HUES64 (cell line): ENCODE measurements around the gene NOTO.

ENCODE experiments used
- H3K27ac ChIP-seq: 2 replicates; pipeline ENCODE4 v1.7.0; 2013; ENCODE audit warnings: low read depth, low read length, inconsistent platforms
- H3K27me3 ChIP-seq: 2 replicates; pipeline ENCODE4 v1.6.1; 2013; ENCODE audit warnings: mild to moderate bottlenecking, low read length; ENCODE audit not compliant: insufficient read depth
- H3K36me3 ChIP-seq: 2 replicates; pipeline ENCODE4 v1.6.1; 2013; ENCODE audit warnings: mild to moderate bottlenecking, low read length; ENCODE audit not compliant: insufficient read depth
- H3K4me1 ChIP-seq: 2 replicates; pipeline ENCODE4 v1.6.1; 2013; ENCODE audit warnings: mild to moderate bottlenecking, low read length, moderate library complexity; ENCODE audit not compliant: insufficient read depth
- H3K4me3 ChIP-seq: 2 replicates; pipeline ENCODE4 v1.5.1; 2013; ENCODE audit warnings: mild to moderate bottlenecking, low read length, moderate library complexity
- H3K9ac ChIP-seq: 2 replicates; pipeline ENCODE4 v1.6.1; 2013; ENCODE audit warnings: mild to moderate bottlenecking, low read depth, low read length
- H3K9me3 ChIP-seq: 2 replicates; pipeline ENCODE4 v1.6.1; 2013; ENCODE audit warnings: low read depth, low read length; ENCODE audit not compliant: insufficient read depth
- WGBS: fragments of 150-250, 120-280 bp; methylation state at CpG from one replicate; pipeline ENCODE4 v1.1.7; 2013; ENCODE audit warnings: missing lambda C conversion rate; 5-methylcytosine and 5-hydroxymethylcytosine counted together

The NOTO gene

DNA sequence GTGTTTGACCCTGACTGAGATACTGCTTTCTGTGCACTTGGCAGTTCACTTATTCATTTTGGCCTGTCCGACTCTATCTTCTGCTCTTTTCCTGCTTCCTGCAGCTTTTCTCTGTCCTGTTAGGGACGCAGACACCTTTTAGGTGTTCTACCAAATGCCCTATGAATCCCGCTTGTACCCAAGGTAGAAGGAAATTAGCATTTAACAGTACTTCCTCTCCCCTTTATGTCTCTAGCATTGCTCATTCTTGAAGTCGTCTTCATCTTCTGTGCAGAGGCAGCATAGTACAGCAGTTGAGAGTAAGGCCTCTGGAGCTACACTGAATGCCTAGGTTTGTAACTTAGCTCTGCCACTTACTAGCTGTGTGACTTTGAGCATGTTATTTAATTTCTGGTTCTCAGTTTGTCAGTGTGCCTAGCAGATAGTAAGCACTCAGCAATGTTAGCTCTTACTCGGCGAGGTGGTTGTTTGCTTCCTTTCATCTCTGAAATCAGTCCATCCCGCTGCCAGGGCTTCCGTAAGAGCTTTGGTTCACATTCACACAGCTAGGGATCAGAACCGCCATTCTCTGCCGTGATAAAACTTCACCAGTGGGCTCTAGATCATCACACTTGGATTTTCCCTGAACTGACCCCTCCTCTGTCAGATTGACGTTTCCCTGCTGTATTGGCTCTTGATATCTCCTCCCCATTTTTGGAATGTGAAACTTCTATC is 33.1 kb downstream of the NOTO start:
- no peak overlapping the region for H3K27ac ChIP-seq
- no peaks in the 10 kb centered on the region for H3K9me3 ChIP-seq
- 67% methylated on average over 11 of the region's 11 CpGs for WGBS
- peaks cover 23% of the 10 kb centered on the region for H3K4me1 ChIP-seq
- peak overlapping the region; percentile 98 for H3K9ac ChIP-seq
- no peaks in the 10 kb centered on the region for H3K27me3 ChIP-seq
- peaks cover 33% of the 10 kb centered on the region for H3K36me3 ChIP-seq
- peak overlapping the region; percentile 98 for H3K4me3 ChIP-seq

- Histone ChIP-seq H3K27me3 (no peaks in the 10 kb centered on the region), H3K27ac (no peak overlapping the region; the same call in 1 of the 2 replicates), H3K36me3 (peaks cover 48% of the 10 kb centered on the region), H3K9me3 (no peaks in the 10 kb centered on the region), H3K4me3 (peak overlapping the region; percentile 8; the same call in 1 of the 2 replicates), H3K4me1 (peaks cover 23% of the 10 kb centered on the region), H3K9ac (no peak overlapping the region)
- WGBS: 82% methylated on average over 1 of the region's 1 CpG
Measured at GRCh38 chr2:73237168-73237567, 34.8 kb downstream of the NOTO start.

DNA sequence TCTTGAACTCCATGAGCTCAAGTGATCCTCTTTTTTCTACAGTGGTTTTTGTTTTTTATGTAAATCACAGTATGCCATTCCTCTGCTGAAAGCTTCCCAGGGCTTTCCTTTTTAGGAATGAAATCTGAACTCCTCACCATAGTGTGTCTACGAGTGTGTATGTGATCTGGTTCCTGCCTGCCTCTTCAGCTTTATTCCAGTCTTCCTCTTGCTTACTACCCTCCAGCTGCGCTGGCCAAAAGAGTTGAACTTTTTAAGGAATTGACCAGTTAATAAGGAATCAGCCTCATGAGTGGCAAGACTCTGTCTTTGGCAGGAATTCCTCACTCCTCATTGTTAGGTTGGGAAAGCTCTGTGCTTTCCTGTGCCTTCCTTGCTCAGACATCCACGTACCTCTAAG is 35.8 kb downstream of the NOTO start:
- Histone ChIP-seq H3K27ac (peak overlapping the region; percentile 81), H3K9ac (peak overlapping the region; percentile 62), H3K27me3 (no peaks in the 10 kb centered on the region), H3K4me1 (peaks cover 23% of the 10 kb centered on the region), H3K36me3 (peaks cover 56% of the 10 kb centered on the region), H3K9me3 (no peaks in the 10 kb centered on the region), H3K4me3 (no peak overlapping the region)
- 65% methylated on average over 3 of the region's 3 CpGs for WGBS

DNA sequence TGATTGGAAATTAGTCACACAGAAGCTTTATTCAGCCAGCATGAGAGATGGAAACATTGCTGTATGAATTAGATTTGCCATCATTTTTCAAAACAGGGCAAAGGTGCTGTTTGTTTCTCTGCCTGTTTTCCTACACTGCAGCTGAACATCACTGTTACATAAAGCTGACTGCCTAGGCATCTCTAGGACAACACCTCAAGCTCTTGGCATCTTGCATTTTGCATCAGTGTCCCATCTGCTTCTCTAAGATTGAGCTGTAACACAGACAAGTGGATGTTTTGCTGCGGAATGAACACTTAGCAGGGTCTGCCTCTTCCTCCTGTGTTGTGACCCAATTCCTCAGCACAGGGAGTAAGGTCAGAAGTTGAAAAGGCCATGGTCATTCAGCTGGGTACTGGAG is 36.6 kb downstream of the NOTO start:
- WGBS: 98% methylated on average over 1 of the region's 1 CpG
- H3K9me3 ChIP-seq: no peaks in the 10 kb centered on the region
- no peak overlapping the region for H3K4me3 ChIP-seq
- peaks cover 23% of the 10 kb centered on the region for H3K4me1 ChIP-seq
- no peaks in the 10 kb centered on the region for H3K27me3 ChIP-seq
- peaks cover 65% of the 10 kb centered on the region for H3K36me3 ChIP-seq
- peak overlapping the region; percentile 81; the same call in 1 of the 2 replicates for H3K27ac ChIP-seq
- no peak overlapping the region for H3K9ac ChIP-seq

DNA sequence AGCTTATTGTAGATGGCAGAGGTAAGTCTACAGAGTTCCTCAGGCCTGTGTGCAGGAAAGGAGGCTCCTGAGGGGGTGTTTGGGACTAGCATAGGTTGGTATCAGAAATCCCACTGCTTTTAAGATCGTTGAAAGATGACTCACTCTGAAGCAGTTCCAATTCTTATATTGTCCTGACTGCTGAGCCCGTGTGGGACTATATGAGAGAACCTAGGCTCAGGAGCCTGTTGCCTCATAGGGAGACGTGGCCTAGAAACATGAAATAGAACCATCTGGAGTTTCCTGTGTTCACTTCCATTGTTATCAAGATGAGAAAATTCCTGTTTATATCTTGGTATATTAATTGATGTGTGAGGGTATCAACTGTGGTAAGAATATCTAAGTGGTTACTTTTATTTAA is 37.4 kb downstream of the NOTO start:
- H3K9ac ChIP-seq: no peak overlapping the region; the same call in 1 of the 2 replicates
- WGBS: 91% methylated on average over 3 of the region's 3 CpGs
- no peak overlapping the region for H3K27ac ChIP-seq
- no peaks in the 10 kb centered on the region for H3K9me3 ChIP-seq
- peaks cover 73% of the 10 kb centered on the region for H3K36me3 ChIP-seq
- no peaks in the 10 kb centered on the region for H3K27me3 ChIP-seq
- H3K4me3 ChIP-seq: no peak overlapping the region
- peaks cover 23% of the 10 kb centered on the region for H3K4me1 ChIP-seq

- Histone ChIP-seq H3K9me3 (no peaks in the 10 kb centered on the region), H3K4me3 (no peak overlapping the region), H3K27me3 (no peaks in the 10 kb centered on the region), H3K9ac (no peak overlapping the region), H3K4me1 (no peaks in the 10 kb centered on the region), H3K27ac (no peak overlapping the region), H3K36me3 (peaks cover 97% of the 10 kb centered on the region)
- 79% methylated on average over 5 of the region's 5 CpGs for WGBS
Measured at GRCh38 chr2:73243884-73244570, 41.7 kb downstream of the NOTO start.

- H3K9me3 ChIP-seq: no peaks in the 10 kb centered on the region
- no peaks in the 10 kb centered on the region for H3K27me3 ChIP-seq
- WGBS: 89% methylated on average over 3 of the region's 3 CpGs
- H3K4me3 ChIP-seq: no peak overlapping the region
- no peaks in the 10 kb centered on the region for H3K4me1 ChIP-seq
- H3K9ac ChIP-seq: no peak overlapping the region
- H3K36me3 ChIP-seq: peaks cover 97% of the 10 kb centered on the region
- H3K27ac ChIP-seq: no peak overlapping the region
Measured at GRCh38 chr2:73244580-73244979, 42.2 kb downstream of the NOTO start.

DNA sequence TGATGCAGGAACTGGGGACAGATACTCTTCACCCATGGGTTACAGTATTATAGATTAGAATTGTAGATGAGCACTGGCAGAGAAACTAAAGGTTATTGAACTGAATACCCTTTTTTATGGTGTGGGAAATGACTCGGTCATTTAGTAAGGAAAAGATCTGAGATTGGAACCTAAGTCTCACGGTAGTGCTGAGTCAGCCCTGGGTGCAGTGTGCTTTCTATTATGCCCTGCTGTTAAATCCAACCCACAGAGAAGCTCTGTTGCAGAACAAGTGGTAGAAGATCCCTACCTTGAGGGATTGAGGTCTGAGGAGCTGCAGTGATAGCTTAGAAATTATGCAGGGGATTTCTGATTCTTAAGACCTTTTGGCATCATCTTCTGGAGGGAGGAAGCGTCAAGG is 44.5 kb downstream of the NOTO start:
- no peak overlapping the region for H3K4me3 ChIP-seq
- no peak overlapping the region for H3K27ac ChIP-seq
- H3K27me3 ChIP-seq: no peaks in the 10 kb centered on the region
- H3K36me3 ChIP-seq: peaks cover 98% of the 10 kb centered on the region
- WGBS: 98% methylated on average over 3 of the region's 3 CpGs
- H3K9ac ChIP-seq: no peak overlapping the region
- no peaks in the 10 kb centered on the region for H3K4me1 ChIP-seq
- no peaks in the 10 kb centered on the region for H3K9me3 ChIP-seq

GRCh38 chr2:73249636-73250035 is 47.3 kb downstream of the NOTO start:
- H3K27me3 ChIP-seq: no peaks in the 10 kb centered on the region
- no peak overlapping the region for H3K27ac ChIP-seq
- H3K4me1 ChIP-seq: no peaks in the 10 kb centered on the region
- WGBS: 93% methylated on average over 9 of the region's 9 CpGs
- no peaks in the 10 kb centered on the region for H3K9me3 ChIP-seq
- H3K9ac ChIP-seq: no peak overlapping the region
- no peak overlapping the region for H3K4me3 ChIP-seq
- H3K36me3 ChIP-seq: peaks cover 100% of the 10 kb centered on the region

GRCh38 chr2:73250872-73251846 is 48.8 kb downstream of the NOTO start:
- 95% methylated on average over 17 of the region's 17 CpGs for WGBS
- no peak overlapping the region for H3K9ac ChIP-seq
- H3K9me3 ChIP-seq: no peaks in the 10 kb centered on the region
- H3K27me3 ChIP-seq: no peaks in the 10 kb centered on the region
- H3K36me3 ChIP-seq: peaks cover 86% of the 10 kb centered on the region
- H3K4me3 ChIP-seq: no peak overlapping the region
- H3K4me1 ChIP-seq: peaks cover 6% of the 10 kb centered on the region; the same call in 1 of the 2 replicates
- no peak overlapping the region for H3K27ac ChIP-seq
